ENCODE measurements around the gene ANKRD1.

DNA sequence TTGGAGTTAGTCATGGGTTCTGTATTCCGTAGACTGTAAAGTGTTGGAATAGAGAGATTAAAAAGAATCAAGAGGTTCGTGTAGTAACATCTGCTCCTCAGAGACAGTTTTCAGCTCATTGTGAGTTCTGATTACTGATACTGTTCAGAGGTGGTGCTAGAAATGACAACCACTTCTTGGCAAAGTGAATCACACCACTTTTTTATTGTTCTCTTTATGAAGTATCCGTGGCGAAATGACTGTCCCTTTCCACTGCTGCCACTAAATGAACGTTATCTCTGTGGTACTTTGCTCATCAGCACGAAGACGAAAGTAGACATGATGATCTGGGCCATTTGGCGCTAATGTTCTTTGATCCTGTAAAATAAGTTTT lies 48.3 kb downstream of the ANKRD1 start:
- TF ChIP-seq CTCF (IDR thresholded peaks at IDR 0.05; ENCODE audit: extremely low read depth in 1 of 2, insufficient read depth in 1 of 2, low read depth in 1 of 2, low read length in 2 of 2) (no peak), POLR2A (IDR thresholded peaks at IDR 0.05; ENCODE audit: low read depth, low read length) (no peak), MAX (IDR thresholded peaks at IDR 0.05; ENCODE audit: insufficient read depth, insufficient read length) (no peak), EZH2 (IDR thresholded peaks at IDR 0.05; ENCODE audit: borderline replicate concordance, low read depth, low read length, severe bottlenecking) (no peak), POLR2AphosphoS5 (IDR thresholded peaks at IDR 0.05; ENCODE audit: insufficient read depth, low read depth, low read length) (no peak)
